H54 (cell line): ENCODE results near the gene FBLN1.

Experiments
- DNase-seq: peaks from one replicate; pipeline ENCODE4 v3.0.0; 2011; ENCODE audit warnings: low spot score, mixed read lengths; ENCODE audit not compliant: insufficient read length
- FAIRE-seq: peaks from 3 replicates; lab custom pipeline; 2011; peaks lifted over from hg19 to GRCh38; lab: Jason Lieb, UNC
- POLR2A ChIP-seq: IDR thresholded peaks from 2 replicates; pipeline ENCODE4 v1.6.1; 2011; ENCODE audit warnings: low read depth, mild to moderate bottlenecking, low read length

The FBLN1 gene

GRCh38 chr22:45562102-45562501 lies 59.4 kb downstream of the FBLN1 start:
- DNase-seq (no peak), FAIRE-seq (no peak)
- no peak for TF ChIP-seq POLR2A

GRCh38 chr22:45562537-45563361 lies 60.1 kb downstream of the FBLN1 start:
- no peak for TF ChIP-seq POLR2A

GRCh38 chr22:45563362-45564040 lies 60.8 kb downstream of the FBLN1 start:
- no peak for FAIRE-seq
- no peak for TF ChIP-seq POLR2A
- DNase-seq: no peak

More at GRCh38 chr22:45562537-45563361, 60.1 kb downstream of the FBLN1 start:
- DNase-seq: no peak
- no peak for FAIRE-seq

GRCh38 chr22:45564349-45565030 lies 61.8 kb downstream of the FBLN1 start:
- TF ChIP-seq POLR2A: no peak
- FAIRE-seq (no peak), DNase-seq (no peak)

- FAIRE-seq (no peak), DNase-seq (no peak)
- TF ChIP-seq POLR2A: no peak
These were observed 62.5 kb downstream of the FBLN1 start for GRCh38 chr22:45565171-45565570.

- no peak for TF ChIP-seq POLR2A
- DNase-seq: no peak
- FAIRE-seq: no peak
These were observed 63.3 kb downstream of the FBLN1 start for GRCh38 chr22:45565973-45566372.

GRCh38 chr22:45568213-45568612 lies 65.5 kb downstream of the FBLN1 start:
- FAIRE-seq (no peak), DNase-seq (no peak)
- TF ChIP-seq POLR2A: no peak

- no peak for TF ChIP-seq POLR2A
- DNase-seq (no peak), FAIRE-seq (no peak)
These were observed 68.4 kb downstream of the FBLN1 start for GRCh38 chr22:45571089-45571488.

- DNase-seq (no peak), FAIRE-seq (no peak)
- no peak for TF ChIP-seq POLR2A
These were observed 69.8 kb downstream of the FBLN1 start for GRCh38 chr22:45572444-45572843.

- TF ChIP-seq POLR2A: no peak
- FAIRE-seq (no peak), DNase-seq (no peak)
These were observed 71.5 kb downstream of the FBLN1 start for GRCh38 chr22:45574069-45574703.

- no peak for TF ChIP-seq POLR2A
- DNase-seq: no peak
- FAIRE-seq: no peak
These were observed 72.5 kb downstream of the FBLN1 start for GRCh38 chr22:45575173-45575572.

- FAIRE-seq (no peak), DNase-seq (no peak)
- TF ChIP-seq POLR2A: no peak
These were observed 73.1 kb downstream of the FBLN1 start for GRCh38 chr22:45575607-45576272.

- FAIRE-seq (no peak), DNase-seq (no peak)
- no peak for TF ChIP-seq POLR2A
These were observed 73.6 kb downstream of the FBLN1 start for GRCh38 chr22:45576273-45576625.
